EH (cell line): ENCODE results near the gene PYHIN1.
A peak's percentile ranks its signal among the peaks of the same experiment; 100 is the strongest.

Source experiments
- DNase-seq: peaks from one replicate; pipeline ENCODE4 v3.0.0-alpha.2; 2015; ENCODE audit warnings: low read depth

Gene PYHIN1

GRCh38 chr1:159014851-159015250, 83.5 kb downstream of the PYHIN1 start:
- no peak for DNase-seq

GRCh38 chr1:159015440-159015909, 84.1 kb downstream of the PYHIN1 start:
- DNase-seq, result peak; percentile 89

GRCh38 chr1:159023723-159024122, 92.4 kb downstream of the PYHIN1 start:
- no peak for DNase-seq

GRCh38 chr1:159025043-159025442, 93.7 kb downstream of the PYHIN1 start:
- DNase-seq, result no peak
